Mesendoderm (in vitro differentiated cells): ENCODE data around the gene SNX30.
A peak's percentile ranks its signal among the peaks of the same experiment; 100 is the strongest.

ENCODE experiments used
- DNase-seq: peaks from one replicate; pipeline ENCODE4 v3.0.0; 2013
- H2AK5ac ChIP-seq: 2 replicates; pipeline ENCODE4 v1.6.1; 2013; ENCODE audit warnings: low read length, inconsistent platforms
- H2BK120ac ChIP-seq: 2 replicates; pipeline ENCODE4 v1.6.1; 2013; ENCODE audit warnings: low read depth, mild to moderate bottlenecking, low read length, moderate library complexity, mixed read lengths
- H2BK15ac ChIP-seq: replicated peaks from 2 replicates; pipeline ENCODE4 v1.6.1; 2013; ENCODE audit warnings: low read depth, mild to moderate bottlenecking, moderate library complexity
- H2BK5ac ChIP-seq: 2 replicates; pipeline ENCODE4 v1.6.1; 2013; ENCODE audit warnings: low read length, inconsistent platforms
- H3K18ac ChIP-seq: 2 replicates; pipeline ENCODE4 v1.6.1; 2013; ENCODE audit warnings: mild to moderate bottlenecking, low read length, mixed read lengths
- H3K23ac ChIP-seq: one replicate; pipeline ENCODE4 v1.6.1; 2013; ENCODE audit warnings: low read length
- H3K27ac ChIP-seq: 2 replicates; pipeline ENCODE4 v1.5.1; 2013; ENCODE audit warnings: low read depth, mild to moderate bottlenecking, inconsistent platforms, low read length, moderate library complexity
- H3K27me3 ChIP-seq: 2 replicates; pipeline ENCODE4 v1.6.1; 2013; ENCODE audit warnings: low read length, control low read depth, mild to moderate bottlenecking, inconsistent platforms; ENCODE audit not compliant: insufficient read depth, poor library complexity
- H3K36me3 ChIP-seq: 2 replicates; pipeline ENCODE4 v1.6.1; 2013; ENCODE audit warnings: low read length, inconsistent platforms; ENCODE audit not compliant: control insufficient read depth, insufficient read depth
- H3K4ac ChIP-seq: one replicate; pipeline ENCODE4 v1.6.1; 2013; ENCODE audit warnings: low read depth, mild to moderate bottlenecking, low read length, moderate library complexity
- H3K4me1 ChIP-seq: 2 replicates; pipeline ENCODE4 v1.6.1; 2013; ENCODE audit warnings: low read depth, low read length, inconsistent platforms; ENCODE audit not compliant: control insufficient read depth
- H3K4me2 ChIP-seq: 2 replicates; pipeline ENCODE4 v1.6.1; 2013; ENCODE audit warnings: low read length
- H3K4me3 ChIP-seq: 2 replicates; pipeline ENCODE4 v1.5.1; 2013; ENCODE audit warnings: mild to moderate bottlenecking, low read length
- H3K56ac ChIP-seq: one replicate; pipeline ENCODE4 v1.6.1; 2013; ENCODE audit warnings: low read length
- H3K79me1 ChIP-seq: 2 replicates; pipeline ENCODE4 v1.6.1; 2013; ENCODE audit warnings: low read length, inconsistent platforms
- H3K79me2 ChIP-seq: 2 replicates; pipeline ENCODE4 v1.6.1; 2013; ENCODE audit warnings: mild to moderate bottlenecking, low read length; ENCODE audit not compliant: control insufficient read depth, insufficient read depth
- H3K9ac ChIP-seq: 2 replicates; pipeline ENCODE4 v1.6.1; 2013; ENCODE audit warnings: low read length, inconsistent platforms
- H4K5ac ChIP-seq: one replicate; pipeline ENCODE4 v1.6.1; 2013; ENCODE audit warnings: low read length
- H4K8ac ChIP-seq: one replicate; pipeline ENCODE4 v1.6.1; 2013; ENCODE audit warnings: low read depth, mild to moderate bottlenecking, control low read depth, low read length, moderate library complexity
- WGBS: extraction: QIAGEN DNeasy Blood & Tissue Kit; methylation state at CpG from one replicate; pipeline ENCODE4 v1.1.7; 2013; ENCODE audit warnings: low lambda C conversion rate, missing lambda C conversion rate; ENCODE audit not compliant: insufficient coverage; ENCODE audit errors: extremely low coverage; 5-methylcytosine and 5-hydroxymethylcytosine counted together

Gene SNX30

GRCh38 chr9:112853882-112854585, 103.5 kb downstream of the SNX30 start:
- WGBS, result no CpG with 5 or more reads among the region's 13 CpGs
- no peaks in the 10 kb centered on the region for H3K36me3 ChIP-seq
- H3K4me1 ChIP-seq, result no peaks in the 10 kb centered on the region
- no peak overlapping the region for H2AK5ac ChIP-seq
- DNase-seq, result no peak
- H3K27me3 ChIP-seq, result no peaks in the 10 kb centered on the region
- no peak overlapping the region for H4K8ac ChIP-seq
- H3K23ac ChIP-seq, result no peak overlapping the region
- H3K4me2 ChIP-seq, result no peak overlapping the region
- H2BK5ac ChIP-seq, result no peak overlapping the region
- H3K4ac ChIP-seq, result no peak overlapping the region
- no peak overlapping the region for H3K27ac ChIP-seq
- H4K5ac ChIP-seq, result no peak overlapping the region
- H3K18ac ChIP-seq, result no peak overlapping the region
- no peak overlapping the region for H3K56ac ChIP-seq
- no peak overlapping the region for H2BK120ac ChIP-seq
- H2BK15ac ChIP-seq, result no peak overlapping the region
- H3K79me1 ChIP-seq, result no peaks in the 10 kb centered on the region
- H3K4me3 ChIP-seq, result no peak overlapping the region
- no peak overlapping the region for H3K9ac ChIP-seq
- no peaks in the 10 kb centered on the region for H3K79me2 ChIP-seq

- WGBS, result no CpG with 5 or more reads among the region's 10 CpGs
- H3K27me3 ChIP-seq, result no peaks in the 10 kb centered on the region
- no peaks in the 10 kb centered on the region for H3K36me3 ChIP-seq
- H2BK15ac ChIP-seq, result no peak overlapping the region
- H3K18ac ChIP-seq, result no peak overlapping the region
- no peak overlapping the region for H3K27ac ChIP-seq
- H3K79me2 ChIP-seq, result no peaks in the 10 kb centered on the region
- H3K9ac ChIP-seq, result no peak overlapping the region
- H3K4ac ChIP-seq, result no peak overlapping the region
- H4K8ac ChIP-seq, result no peak overlapping the region
- H3K23ac ChIP-seq, result no peak overlapping the region
- H2BK120ac ChIP-seq, result no peak overlapping the region
- H4K5ac ChIP-seq, result no peak overlapping the region
- H2BK5ac ChIP-seq, result no peak overlapping the region
- no peaks in the 10 kb centered on the region for H3K79me1 ChIP-seq
- no peak overlapping the region for H3K4me2 ChIP-seq
- DNase-seq, result no peak
- no peak overlapping the region for H3K4me3 ChIP-seq
- H3K4me1 ChIP-seq, result no peaks in the 10 kb centered on the region
- no peak overlapping the region for H3K56ac ChIP-seq
- no peak overlapping the region for H2AK5ac ChIP-seq
Measured at GRCh38 chr9:112854657-112855056, 104.1 kb downstream of the SNX30 start.

- no peak for DNase-seq
- Histone ChIP-seq H3K4me1 (no peaks in the 10 kb centered on the region), H3K4me2 (no peak overlapping the region), H3K36me3 (no peaks in the 10 kb centered on the region), H2BK15ac (no peak overlapping the region), H3K18ac (no peak overlapping the region), H3K27ac (no peak overlapping the region), H3K79me1 (no peaks in the 10 kb centered on the region), H3K27me3 (no peaks in the 10 kb centered on the region), H4K5ac (no peak overlapping the region), H2AK5ac (no peak overlapping the region), H4K8ac (no peak overlapping the region), H2BK120ac (no peak overlapping the region), H3K56ac (no peak overlapping the region), H2BK5ac (no peak overlapping the region), H3K23ac (no peak overlapping the region), H3K4me3 (no peak overlapping the region), H3K79me2 (no peaks in the 10 kb centered on the region), H3K9ac (no peak overlapping the region), H3K4ac (no peak overlapping the region)
- WGBS, result 100% methylated on average over 4 of the region's 8 CpGs
Measured at GRCh38 chr9:112856200-112856599, 105.6 kb downstream of the SNX30 start.

- DNase-seq, result no peak
- Histone ChIP-seq H3K18ac (no peak overlapping the region), H3K79me2 (no peaks in the 10 kb centered on the region), H3K36me3 (no peaks in the 10 kb centered on the region), H2BK15ac (no peak overlapping the region), H3K4me3 (no peak overlapping the region), H2BK5ac (no peak overlapping the region), H3K56ac (no peak overlapping the region), H4K8ac (no peak overlapping the region), H3K4me2 (no peak overlapping the region), H3K4me1 (no peaks in the 10 kb centered on the region), H3K23ac (no peak overlapping the region), H3K27ac (no peak overlapping the region), H2AK5ac (no peak overlapping the region), H2BK120ac (no peak overlapping the region), H3K27me3 (no peaks in the 10 kb centered on the region), H3K9ac (no peak overlapping the region), H4K5ac (no peak overlapping the region), H3K79me1 (no peaks in the 10 kb centered on the region), H3K4ac (no peak overlapping the region)
- WGBS, result no CpG with 5 or more reads among the region's 14 CpGs
Measured at GRCh38 chr9:112856843-112857242, 106.3 kb downstream of the SNX30 start.

- Histone ChIP-seq H3K4ac (no peak overlapping the region), H3K79me2 (no peaks in the 10 kb centered on the region), H3K18ac (no peak overlapping the region), H3K4me3 (no peak overlapping the region), H3K9ac (no peak overlapping the region), H2BK120ac (no peak overlapping the region), H3K4me1 (no peaks in the 10 kb centered on the region), H4K5ac (no peak overlapping the region), H3K23ac (no peak overlapping the region), H4K8ac (no peak overlapping the region), H3K27me3 (no peaks in the 10 kb centered on the region), H2BK5ac (no peak overlapping the region), H3K56ac (no peak overlapping the region), H3K4me2 (no peak overlapping the region), H2AK5ac (no peak overlapping the region), H2BK15ac (no peak overlapping the region), H3K27ac (no peak overlapping the region), H3K36me3 (no peaks in the 10 kb centered on the region), H3K79me1 (no peaks in the 10 kb centered on the region)
- peak; percentile 27 for DNase-seq
- WGBS, result no CpG with 5 or more reads among the region's 6 CpGs
Measured at GRCh38 chr9:112858005-112858404, 107.4 kb downstream of the SNX30 start.

- no peak overlapping the region for H3K23ac ChIP-seq
- H3K4ac ChIP-seq, result no peak overlapping the region
- H3K27ac ChIP-seq, result no peak overlapping the region
- H4K8ac ChIP-seq, result no peak overlapping the region
- no peak overlapping the region for H2BK5ac ChIP-seq
- H3K56ac ChIP-seq, result no peak overlapping the region
- no peak overlapping the region for H2AK5ac ChIP-seq
- no peak overlapping the region for H4K5ac ChIP-seq
- DNase-seq, result no peak
- H3K4me1 ChIP-seq, result no peaks in the 10 kb centered on the region
- no peaks in the 10 kb centered on the region for H3K27me3 ChIP-seq
- H3K36me3 ChIP-seq, result no peaks in the 10 kb centered on the region
- H3K79me1 ChIP-seq, result no peaks in the 10 kb centered on the region
- WGBS, result no CpG with 5 or more reads among the region's 6 CpGs
- no peak overlapping the region for H3K4me2 ChIP-seq
- no peaks in the 10 kb centered on the region for H3K79me2 ChIP-seq
- H2BK120ac ChIP-seq, result no peak overlapping the region
- no peak overlapping the region for H3K18ac ChIP-seq
- H3K4me3 ChIP-seq, result no peak overlapping the region
- H3K9ac ChIP-seq, result no peak overlapping the region
- no peak overlapping the region for H2BK15ac ChIP-seq
Measured at GRCh38 chr9:112858625-112859147, 108.1 kb downstream of the SNX30 start.
